Epithelial cell of esophagus (primary cell): ENCODE results near the gene WNT9A.

ENCODE experiments used
- DNase-seq: peaks from one replicate; pipeline ENCODE4 v3.0.0; 2010; ENCODE audit warnings: low read depth
- H3K4me3 ChIP-seq: 2 replicates; pipeline ENCODE4 v1.5.1; 2011; ENCODE audit warnings: mild to moderate bottlenecking, low read length, control low read depth
- TF ChIP-seq, protein P1 (sequence below): IDR thresholded peaks from 2 replicates; pipeline ENCODE4 v1.5.1; 2011; ENCODE audit warnings: low read depth, mild to moderate bottlenecking, low read length, control low read depth, inconsistent platforms; ENCODE audit not compliant: insufficient read depth; ENCODE audit errors: missing control alignments

WNT9A gene

DNA sequence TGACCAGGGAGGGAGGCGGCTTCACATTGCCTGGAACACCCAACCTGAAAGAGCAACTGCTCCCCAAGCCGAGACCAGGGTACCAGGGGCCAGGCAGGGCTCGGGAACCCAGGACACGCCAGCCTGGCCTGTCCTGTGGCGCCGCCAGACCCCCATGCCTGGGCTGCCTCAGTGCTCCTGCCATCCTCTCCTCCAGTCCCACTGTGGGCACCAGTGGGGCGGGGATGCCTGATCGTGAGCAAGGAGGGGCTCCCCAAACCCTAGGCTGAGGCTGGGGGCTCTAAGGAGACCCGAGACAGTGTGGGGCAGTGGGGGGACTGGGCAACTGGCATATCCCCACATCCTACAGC is 45.1 kb downstream of the WNT9A start:
- H3K4me3 ChIP-seq, result no peak overlapping the region
- TF ChIP-seq, protein P1, sequence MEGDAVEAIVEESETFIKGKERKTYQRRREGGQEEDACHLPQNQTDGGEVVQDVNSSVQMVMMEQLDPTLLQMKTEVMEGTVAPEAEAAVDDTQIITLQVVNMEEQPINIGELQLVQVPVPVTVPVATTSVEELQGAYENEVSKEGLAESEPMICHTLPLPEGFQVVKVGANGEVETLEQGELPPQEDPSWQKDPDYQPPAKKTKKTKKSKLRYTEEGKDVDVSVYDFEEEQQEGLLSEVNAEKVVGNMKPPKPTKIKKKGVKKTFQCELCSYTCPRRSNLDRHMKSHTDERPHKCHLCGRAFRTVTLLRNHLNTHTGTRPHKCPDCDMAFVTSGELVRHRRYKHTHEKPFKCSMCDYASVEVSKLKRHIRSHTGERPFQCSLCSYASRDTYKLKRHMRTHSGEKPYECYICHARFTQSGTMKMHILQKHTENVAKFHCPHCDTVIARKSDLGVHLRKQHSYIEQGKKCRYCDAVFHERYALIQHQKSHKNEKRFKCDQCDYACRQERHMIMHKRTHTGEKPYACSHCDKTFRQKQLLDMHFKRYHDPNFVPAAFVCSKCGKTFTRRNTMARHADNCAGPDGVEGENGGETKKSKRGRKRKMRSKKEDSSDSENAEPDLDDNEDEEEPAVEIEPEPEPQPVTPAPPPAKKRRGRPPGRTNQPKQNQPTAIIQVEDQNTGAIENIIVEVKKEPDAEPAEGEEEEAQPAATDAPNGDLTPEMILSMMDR, result no peak
- DNase-seq, result no peak

DNA sequence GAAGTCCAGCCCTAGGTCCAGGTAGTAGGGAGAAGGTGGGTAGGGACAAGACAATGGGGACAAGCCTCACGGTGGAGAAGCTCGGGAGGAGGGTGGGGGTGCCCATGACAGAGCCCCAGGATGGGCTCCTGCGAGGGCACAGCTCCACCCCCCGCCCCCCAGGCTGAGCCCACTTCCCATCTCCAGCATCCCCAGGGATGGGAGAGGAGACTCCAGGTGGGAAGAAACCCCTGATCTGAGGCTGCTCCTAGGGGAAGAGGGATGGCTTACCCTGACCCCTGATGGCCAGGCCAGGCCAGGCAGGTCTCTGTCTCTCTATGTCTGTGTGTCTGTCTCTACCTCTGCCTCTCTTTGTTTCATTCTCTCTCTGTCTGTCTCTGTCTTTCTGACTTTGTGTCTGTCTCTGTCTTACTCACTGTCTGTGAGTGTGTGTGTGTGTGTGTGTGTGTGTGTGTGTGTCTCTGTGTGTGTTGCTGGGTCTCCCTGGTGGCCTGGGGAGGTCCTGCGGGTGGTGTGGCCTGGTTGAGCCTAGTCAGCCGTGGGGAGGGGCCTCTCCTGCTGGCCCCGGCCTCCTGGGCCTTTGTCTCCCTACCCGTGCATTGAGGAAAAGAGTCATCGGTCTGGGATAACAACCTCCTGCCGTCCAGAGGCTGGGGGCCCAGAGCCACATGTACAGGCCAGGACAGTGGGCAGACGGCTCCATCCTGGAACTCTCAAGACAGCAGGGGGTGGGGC is 45.7 kb downstream of the WNT9A start:
- TF ChIP-seq, protein P1, result no peak
- DNase-seq, result no peak
- H3K4me3 ChIP-seq, result no peak overlapping the region

- TF ChIP-seq, protein P1, result no peak
- H3K4me3 ChIP-seq, result no peak overlapping the region
- no peak for DNase-seq
These were observed 46.4 kb downstream of the WNT9A start for GRCh38 chr1:227901239-227901905.

DNA sequence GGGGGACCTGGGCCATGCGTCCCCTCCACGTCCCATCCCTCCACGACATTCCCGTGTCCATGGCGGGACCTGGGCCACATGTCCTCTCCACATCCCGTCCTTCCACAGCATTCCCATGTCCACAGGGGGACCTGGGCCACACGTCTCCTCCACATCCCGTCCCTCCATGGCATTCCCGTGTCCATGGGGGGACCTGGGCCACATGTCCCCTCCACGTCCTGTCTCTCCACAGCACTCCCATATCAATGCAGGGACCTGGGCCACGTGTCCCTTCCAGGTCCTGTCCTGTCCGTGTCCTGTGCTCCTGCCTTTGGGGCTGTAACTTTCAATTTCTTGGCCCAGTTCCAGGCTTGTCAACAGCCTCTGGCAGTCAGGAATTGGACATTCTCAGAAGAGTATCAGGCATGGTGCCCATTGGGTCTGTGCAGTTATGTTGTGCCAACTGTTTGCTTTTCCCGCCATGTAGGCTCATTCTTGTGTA is 47.1 kb downstream of the WNT9A start:
- no peak overlapping the region for H3K4me3 ChIP-seq
- TF ChIP-seq, protein P1, result no peak
- no peak for DNase-seq

DNA sequence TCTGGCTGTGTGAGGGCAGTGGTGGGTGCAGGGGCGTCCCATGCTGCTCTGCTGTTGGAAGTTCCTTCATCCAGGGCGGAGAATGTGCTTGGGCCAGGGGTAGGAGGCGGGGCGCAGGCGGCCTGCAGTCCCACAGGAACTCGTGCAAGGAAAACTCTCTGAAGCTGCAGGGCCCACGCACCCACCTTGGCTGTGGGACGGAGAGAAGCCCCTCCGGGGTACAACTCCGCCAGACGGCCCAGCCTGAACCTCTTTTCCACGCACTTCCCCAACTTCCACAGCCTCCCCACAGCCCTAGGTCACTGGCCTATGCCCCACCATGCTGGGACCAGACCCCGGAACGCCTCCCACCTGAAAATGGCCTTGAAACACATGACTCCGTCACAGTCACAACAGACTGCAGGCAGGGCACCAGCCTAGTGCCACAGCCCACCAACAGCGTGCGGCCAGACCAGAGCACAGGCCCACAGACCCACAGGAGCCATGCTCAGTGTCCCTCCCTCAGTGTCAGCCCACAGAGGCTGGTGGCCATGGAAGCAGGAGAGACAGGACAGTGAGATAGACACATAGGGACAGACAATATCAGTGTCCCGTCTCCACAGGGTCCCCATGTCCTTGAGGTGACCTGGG is 47.8 kb downstream of the WNT9A start:
- TF ChIP-seq, protein P1, result no peak
- H3K4me3 ChIP-seq, result no peak overlapping the region
- no peak for DNase-seq

GRCh38 chr1:227899141-227899819 is 48.5 kb downstream of the WNT9A start:
- TF ChIP-seq, protein P1, result no peak
- DNase-seq, result no peak

More at GRCh38 chr1:227899141-227899819, 48.5 kb downstream of the WNT9A start:
- H3K4me3 ChIP-seq, result no peak overlapping the region
